Stomach (tissue), 4 donors: ENCODE results near the gene DNM3.

ENCODE experiments used
- CTCF ChIP-seq, 7 experiments: fragments of 450-650 bp in 4 of 7; fragments of 200-600 bp in 3 of 7; sonication (generic) in 3 of 7; IDR thresholded peaks; one replicate each; pipeline ENCODE4 v1.5.1; 2016 to 2019; ENCODE audit warnings: antibody characterized with exemption in 7 of 7, control low read depth in 2 of 7, mild to moderate bottlenecking in 1 of 7
- EP300 ChIP-seq: sonication (generic); formaldehyde crosslinking; IDR thresholded peaks from one replicate; pipeline ENCODE4 v1.6.1; 2017; ENCODE audit warnings: antibody characterized with exemption
- POLR2A ChIP-seq, 4 donors: fragments of 450-650 bp; IDR thresholded peaks; one replicate each; pipeline ENCODE4 v1.6.1; 2016; ENCODE audit warnings: antibody characterized with exemption in 4 of 4, control low read depth in 2 of 4, mild to moderate bottlenecking in 1 of 4, moderate library complexity in 1 of 4
- POLR2AphosphoS5 ChIP-seq, 3 donors: sonication (generic); formaldehyde crosslinking; IDR thresholded peaks; one replicate each; pipeline ENCODE4 v1.6.1; 2016; ENCODE audit warnings: antibody characterized with exemption in 3 of 3

- TF ChIP-seq CTCF (IDR thresholded peaks at IDR 0.05) (no peak), POLR2A (IDR thresholded peaks at IDR 0.05) (no peak), POLR2AphosphoS5 (IDR thresholded peaks at IDR 0.05) (peak in 1 of 3 donors; percentile 46), EP300 (no peak)
These were observed 445.9 kb downstream of the DNM3 start for GRCh38 chr1:172287208-172287607.
